Kidney (tissue), 14 donors: Measurements from ENCODE around the gene EDA. TPM values are rescaled to one million over a fixed set of nuclear protein-coding genes. Genes with fewer than 3 reads are reported as not detected.

Experiments
- DNase-seq, 5 donors: peaks; one replicate each; pipeline ENCODE4 v3.0.0-alpha.2; 2013 to 2020
- FAIRE-seq: peaks from 2 replicates; lab custom pipeline; 2012; peaks lifted over from hg19 to GRCh38; lab: Jason Lieb, UNC
- H3K27ac ChIP-seq, 2 donors: one replicate each; pipeline ENCODE4 v1.7.0; 2013; ENCODE audit warnings: low read depth in 2 of 2, low read length in 2 of 2, inconsistent platforms in 1 of 2
- H3K27me3 ChIP-seq: one replicate; pipeline ENCODE4 v1.7.1; 2013; ENCODE audit warnings: low read length, inconsistent platforms; ENCODE audit not compliant: control insufficient read depth, insufficient read depth
- H3K36me3 ChIP-seq, 3 donors: one replicate each; pipeline versions ENCODE4 v1.7.0 to v1.7.1; 2013; ENCODE audit warnings: low read length in 3 of 3, control low read depth in 1 of 3, inconsistent platforms in 1 of 3; ENCODE audit not compliant: insufficient read depth in 3 of 3, control insufficient read depth in 2 of 3
- H3K4me1 ChIP-seq, 3 donors: one replicate each; pipeline versions ENCODE4 v1.7.0 to v1.7.1; 2013; ENCODE audit warnings: low read length in 3 of 3, inconsistent platforms in 1 of 3, low read depth in 1 of 3; ENCODE audit not compliant: control insufficient read depth in 2 of 3, insufficient read depth in 2 of 3
- H3K4me3 ChIP-seq, 3 donors: one replicate each; pipeline versions ENCODE4 v1.7.0 to v1.8.1; 2013; ENCODE audit warnings: low read length in 3 of 3, control low read depth in 1 of 3, inconsistent platforms in 1 of 3
- H3K9ac ChIP-seq, 3 donors: one replicate each; pipeline versions ENCODE4 v1.7.0 to v1.7.1; 2013; ENCODE audit warnings: low read length in 3 of 3, control low read depth in 1 of 3, inconsistent platforms in 1 of 3
- H3K9me3 ChIP-seq, 3 donors: one replicate each; pipeline versions ENCODE4 v1.7.0 to v1.7.1; 2013; ENCODE audit warnings: low read length in 3 of 3, control low read depth in 1 of 3, inconsistent platforms in 1 of 3; ENCODE audit not compliant: control insufficient read depth in 2 of 3, insufficient read depth in 1 of 3
- intact Hi-C: fragments of 100-400 bp; cut with DNase I; formaldehyde crosslinking; loops from one replicate; pipeline ENCODE4 v1.11.1; 2022
- polyA plus RNA-seq: library from polyadenylated mRNA; stranded (reverse); fragments of 350-450 nt; fragmentation: Illumina TruSeq; extraction: RNeasy Lipid Tissue Mini Kit (QIAGEN cat#74804); gene quantifications from one replicate; pipeline ENCODE4 v1.2.3, GENCODE V29; 2014; ENCODE audit warnings: low read depth, low replicate concordance; ENCODE audit not compliant: insufficient read depth
- total RNA-seq: library from RNA; stranded (reverse); fragmentation: NEBNext Ultra II Directional; extraction: Animal tissue kit (Norgen Biotek cat#: 25700); gene quantifications from one replicate; pipeline ENCODE4 v1.2.1, GENCODE V29; 2021
- TF ChIP-seq, protein P1 (sequence below): IDR thresholded peaks from 3 replicates; pipeline ENCODE4 v1.5.1; 2012; ENCODE audit warnings: mild to moderate bottlenecking, moderate library complexity, borderline replicate concordance; ENCODE audit not compliant: insufficient read depth; ENCODE audit errors: extremely low read depth
- donor health status: control.
- donor health status: control.
- donor health status: control.
- donor health status: control.
- donor health status: control.
- donor health status: DM: yes; HTN: yes; CAD: no.
- donor health status: Normal renal cell carcinoma (clear cell type).

EDA gene
- total and polyA plus RNA-seq, 2 donors from 2014 or later: 2.9 to 4.2 TPM

DNA sequence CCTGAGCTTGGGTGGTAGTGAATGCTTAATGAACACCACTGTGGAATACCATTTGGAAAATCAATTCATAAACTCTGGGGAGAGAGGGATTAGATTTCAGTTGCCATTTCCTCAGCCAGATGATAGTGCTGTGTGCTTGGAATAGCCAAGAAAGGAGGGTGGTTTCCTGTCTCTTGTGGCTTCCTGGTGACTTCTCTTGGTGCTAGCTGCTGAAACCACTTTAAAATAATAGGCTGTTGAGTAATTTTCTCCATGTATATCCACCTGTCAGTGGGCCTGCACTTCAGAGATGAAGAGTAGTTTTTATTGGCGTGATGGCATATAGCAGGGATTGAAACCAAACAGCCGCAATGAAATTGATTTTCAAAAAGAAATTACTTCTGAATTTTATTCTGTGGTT lies 11.8 kb downstream of the EDA start:
- no peaks in the 10 kb centered on the region for H3K4me1 ChIP-seq
- no peaks in the 10 kb centered on the region for H3K9me3 ChIP-seq
- no peak overlapping the region for H3K9ac ChIP-seq
- FAIRE-seq: no peak
- intact Hi-C loops: no loop called here
- H3K27ac ChIP-seq: no peak overlapping the region
- H3K4me3 ChIP-seq: no peak overlapping the region
- DNase-seq: no peak
- H3K36me3 ChIP-seq: no peaks in the 10 kb centered on the region
- no peaks in the 10 kb centered on the region for H3K27me3 ChIP-seq
- TF ChIP-seq, protein P1, sequence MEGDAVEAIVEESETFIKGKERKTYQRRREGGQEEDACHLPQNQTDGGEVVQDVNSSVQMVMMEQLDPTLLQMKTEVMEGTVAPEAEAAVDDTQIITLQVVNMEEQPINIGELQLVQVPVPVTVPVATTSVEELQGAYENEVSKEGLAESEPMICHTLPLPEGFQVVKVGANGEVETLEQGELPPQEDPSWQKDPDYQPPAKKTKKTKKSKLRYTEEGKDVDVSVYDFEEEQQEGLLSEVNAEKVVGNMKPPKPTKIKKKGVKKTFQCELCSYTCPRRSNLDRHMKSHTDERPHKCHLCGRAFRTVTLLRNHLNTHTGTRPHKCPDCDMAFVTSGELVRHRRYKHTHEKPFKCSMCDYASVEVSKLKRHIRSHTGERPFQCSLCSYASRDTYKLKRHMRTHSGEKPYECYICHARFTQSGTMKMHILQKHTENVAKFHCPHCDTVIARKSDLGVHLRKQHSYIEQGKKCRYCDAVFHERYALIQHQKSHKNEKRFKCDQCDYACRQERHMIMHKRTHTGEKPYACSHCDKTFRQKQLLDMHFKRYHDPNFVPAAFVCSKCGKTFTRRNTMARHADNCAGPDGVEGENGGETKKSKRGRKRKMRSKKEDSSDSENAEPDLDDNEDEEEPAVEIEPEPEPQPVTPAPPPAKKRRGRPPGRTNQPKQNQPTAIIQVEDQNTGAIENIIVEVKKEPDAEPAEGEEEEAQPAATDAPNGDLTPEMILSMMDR: no peak

GRCh38 chrX:69630147-69630546 lies 14.2 kb downstream of the EDA start:
- Histone ChIP-seq H3K27ac (no peak overlapping the region), H3K4me3 (no peak overlapping the region), H3K4me1 (no peaks in the 10 kb centered on the region), H3K9me3 (no peaks in the 10 kb centered on the region), H3K9ac (no peak overlapping the region), H3K36me3 (no peaks in the 10 kb centered on the region), H3K27me3 (no peaks in the 10 kb centered on the region)
- no peak for FAIRE-seq
- no peak for DNase-seq
- intact Hi-C loops: no loop called here
- TF ChIP-seq, protein P1: no peak

GRCh38 chrX:69664693-69665092 lies 48.8 kb downstream of the EDA start:
- no peak overlapping the region for H3K9ac ChIP-seq
- intact Hi-C loops: no loop called here
- no peak overlapping the region for H3K27ac ChIP-seq
- TF ChIP-seq, protein P1: no peak
- no peak for DNase-seq
- H3K4me1 ChIP-seq: no peaks in the 10 kb centered on the region
- peaks cover 0 to 2% (median 0%) of the 10 kb centered on the region in 3 donors for H3K9me3 ChIP-seq
- no peaks in the 10 kb centered on the region for H3K36me3 ChIP-seq
- H3K27me3 ChIP-seq: no peaks in the 10 kb centered on the region
- no peak overlapping the region for H3K4me3 ChIP-seq
- FAIRE-seq: no peak

GRCh38 chrX:69670001-69670555 lies 54.2 kb downstream of the EDA start:
- Histone ChIP-seq H3K4me1 (no peaks in the 10 kb centered on the region), H3K27me3 (no peaks in the 10 kb centered on the region), H3K9ac (no peak overlapping the region), H3K36me3 (no peaks in the 10 kb centered on the region), H3K27ac (no peak overlapping the region), H3K9me3 (peaks cover 0 to 5% (median 2%) of the 10 kb centered on the region in 3 donors), H3K4me3 (no peak overlapping the region)
- FAIRE-seq (no peak), DNase-seq (no peak)
- intact Hi-C loops: no loop called here
- TF ChIP-seq, protein P1: no peak
